Skeletal muscle cell (primary cell): ENCODE results near the gene TMEM43.
A peak's percentile ranks its signal among the peaks of the same experiment; 100 is the strongest.
"Not testable (repeated sequence)": the region's sequence is repeated elsewhere in the genome, so short reads cannot be mapped to it uniquely, and the experiment has no call there.

ENCODE experiments used
- DNase-seq: peaks from one replicate; pipeline ENCODE4 v3.0.0-alpha.2; 2010; ENCODE audit warnings: low read depth
- H3K4me3 ChIP-seq: 2 replicates; pipeline ENCODE4 v1.5.1; 2011; ENCODE audit warnings: low read depth, mild to moderate bottlenecking, control low read depth, low read length, moderate library complexity

TMEM43 gene

GRCh38 chr3:14120921-14121448 is 3.9 kb upstream of the TMEM43 start:
- not testable (repeated sequence) for H3K4me3 ChIP-seq, DNase-seq

- DNase-seq, result no peak
- H3K4me3 ChIP-seq, result no peak overlapping the region
These were observed 3.0 kb upstream of the TMEM43 start for GRCh38 chr3:14121859-14122258.

GRCh38 chr3:14122301-14122700 is 2.6 kb upstream of the TMEM43 start:
- H3K4me3 ChIP-seq, result no peak overlapping the region
- DNase-seq, result no peak

DNA sequence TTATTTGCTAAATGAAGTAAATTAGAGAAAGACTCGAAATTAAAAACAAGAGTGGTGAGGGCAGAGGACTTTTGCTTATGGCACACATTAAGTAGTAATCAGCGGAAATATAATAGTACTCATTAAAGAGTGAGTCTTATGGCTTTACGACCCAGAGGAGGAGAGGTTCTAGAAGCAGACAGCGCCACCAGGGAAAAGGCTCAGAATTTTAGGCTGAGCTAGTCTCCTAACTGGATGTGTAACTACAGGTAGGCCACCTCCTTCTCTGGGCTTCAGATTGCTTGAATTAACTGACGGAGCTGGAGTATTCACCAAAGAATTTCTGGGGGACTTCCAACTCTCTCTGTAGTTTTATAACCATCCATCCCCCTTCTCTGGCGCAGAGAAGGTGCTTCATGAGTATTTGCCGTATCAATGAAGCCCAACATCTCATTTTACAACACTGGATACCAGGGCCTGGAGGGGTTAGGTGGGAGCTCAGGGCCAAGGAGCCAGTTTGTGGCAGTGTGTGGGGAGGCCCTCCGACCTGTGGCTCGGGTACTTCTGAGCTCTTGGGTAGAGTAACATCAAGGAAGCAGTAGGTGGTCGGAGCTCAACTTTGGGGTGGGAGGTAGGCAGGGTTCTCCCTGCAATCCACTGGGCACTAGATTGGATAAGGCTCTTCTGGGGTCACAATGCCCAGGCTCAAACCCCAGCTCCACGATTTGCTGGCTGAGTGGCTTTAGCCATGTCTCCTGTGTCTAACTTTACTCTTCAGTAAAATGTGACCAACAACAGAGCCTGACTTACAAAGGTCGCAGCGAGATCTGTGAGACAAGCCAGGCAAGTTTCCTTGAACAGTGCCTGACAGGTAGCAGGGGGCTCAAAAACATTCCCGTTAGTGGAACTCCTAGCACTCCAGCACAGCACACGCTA is 1.3 kb upstream of the TMEM43 start:
- DNase-seq, result no peak
- peak overlapping the region; percentile 98 for H3K4me3 ChIP-seq

DNA sequence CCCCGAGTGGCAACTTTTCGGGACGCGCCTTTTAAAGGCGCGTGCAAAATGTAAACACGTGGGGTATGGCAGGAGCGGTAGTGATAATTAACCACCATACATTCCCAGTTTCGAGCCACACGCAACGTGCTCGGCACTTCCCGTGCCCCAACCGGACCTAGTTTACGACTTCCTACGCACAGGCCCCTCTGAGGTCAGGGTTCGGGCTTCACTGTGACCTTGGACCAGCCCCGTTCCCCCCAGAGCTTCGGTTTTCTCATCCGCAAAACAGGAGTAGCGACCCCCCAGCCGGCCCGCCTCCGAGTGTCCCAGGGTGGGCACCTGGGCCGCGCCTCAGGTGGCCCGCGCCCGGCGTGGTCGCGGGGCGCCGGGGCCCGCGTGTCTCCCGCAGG is 633 bp upstream of the TMEM43 start:
- peak overlapping the region; percentile 98 for H3K4me3 ChIP-seq
- DNase-seq, result no peak

GRCh38 chr3:14125193-14126016 is 553 bp downstream of the TMEM43 start:
- DNase-seq, result peak; percentile 86
- H3K4me3 ChIP-seq, result peak overlapping the region; percentile 98

GRCh38 chr3:14126017-14126886 is 1.4 kb downstream of the TMEM43 start:
- no peak for DNase-seq
- H3K4me3 ChIP-seq, result peak overlapping the region; percentile 98

DNA sequence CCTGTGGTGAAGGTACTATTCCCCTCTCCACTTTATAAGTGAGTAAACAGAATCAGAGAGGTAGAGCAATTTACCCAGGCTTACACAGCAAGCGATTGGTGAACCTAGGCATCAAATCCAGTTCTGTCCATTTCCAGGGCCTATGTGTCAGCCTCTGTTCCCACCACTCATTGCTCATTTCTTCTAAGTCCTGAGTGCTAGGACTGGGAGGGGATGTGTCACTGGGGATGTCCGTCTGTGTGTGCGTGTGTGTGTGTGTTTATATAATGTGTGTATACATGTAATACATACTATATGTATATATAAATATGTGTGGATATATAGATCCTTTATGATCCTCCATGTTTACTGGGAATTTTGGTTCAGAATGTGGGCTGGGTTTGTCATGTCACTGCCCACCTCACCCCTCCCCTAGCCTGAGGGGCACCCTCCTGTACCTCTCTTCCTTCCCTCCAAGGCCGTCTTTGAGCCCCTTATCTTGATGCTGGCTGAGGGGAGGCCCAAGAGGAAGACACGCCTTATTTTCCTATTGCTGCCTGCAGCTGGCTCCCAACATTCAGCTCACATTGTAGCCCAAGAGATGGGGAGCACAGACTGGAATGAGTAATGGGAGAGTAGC is 2.1 kb downstream of the TMEM43 start:
- H3K4me3 ChIP-seq, result no peak overlapping the region
- DNase-seq, result no peak

DNA sequence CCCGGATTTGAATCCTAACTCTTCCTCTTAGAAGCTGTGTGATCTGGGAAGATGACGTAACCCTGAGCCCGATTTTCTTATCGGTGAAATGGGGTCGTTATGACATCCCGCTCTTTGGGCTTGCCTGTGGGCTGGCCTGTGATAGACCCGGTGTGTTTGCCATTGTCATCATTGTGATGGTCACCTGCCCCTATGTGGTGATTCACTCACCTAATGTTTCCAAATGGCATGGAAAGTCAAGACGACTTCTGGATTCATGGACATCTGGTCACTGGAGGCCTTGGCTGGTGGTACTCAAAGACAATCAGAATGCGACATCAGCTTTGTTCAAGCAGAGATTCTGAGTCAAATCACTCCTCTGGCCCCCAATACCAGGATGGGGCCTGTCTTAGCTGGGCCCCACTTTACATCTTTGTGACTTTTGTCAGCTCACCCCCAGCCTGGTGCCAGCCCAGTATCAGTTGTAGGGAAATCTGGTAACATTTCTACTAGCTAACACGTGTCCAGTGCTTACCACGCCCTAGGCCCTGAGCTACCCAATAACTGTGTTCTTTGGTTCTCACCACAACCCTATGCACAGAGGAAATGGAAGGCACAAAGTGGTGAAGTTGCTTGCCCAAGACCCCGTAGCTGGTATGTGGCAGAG is 2.8 kb downstream of the TMEM43 start:
- no peak overlapping the region for H3K4me3 ChIP-seq
- no peak for DNase-seq

DNA sequence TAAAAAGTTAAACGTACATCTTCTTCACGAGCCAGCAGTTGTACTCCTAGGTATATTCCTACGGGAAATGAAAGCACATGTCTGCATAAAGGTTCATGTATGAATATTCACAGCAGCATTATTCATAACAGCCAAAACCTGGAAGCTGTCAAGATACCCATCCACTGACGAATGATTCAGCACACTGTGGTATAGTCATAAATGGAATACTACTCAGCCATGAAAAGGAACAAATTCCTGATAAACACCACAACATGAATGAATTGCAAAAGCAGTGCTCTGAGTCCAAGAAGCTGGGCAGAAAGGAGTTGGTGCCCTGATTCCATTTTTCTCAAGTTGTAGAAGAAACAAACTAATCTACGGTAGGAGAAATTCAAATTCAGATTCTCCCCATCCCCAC is 3.9 kb downstream of the TMEM43 start:
- no peak for DNase-seq

DNA sequence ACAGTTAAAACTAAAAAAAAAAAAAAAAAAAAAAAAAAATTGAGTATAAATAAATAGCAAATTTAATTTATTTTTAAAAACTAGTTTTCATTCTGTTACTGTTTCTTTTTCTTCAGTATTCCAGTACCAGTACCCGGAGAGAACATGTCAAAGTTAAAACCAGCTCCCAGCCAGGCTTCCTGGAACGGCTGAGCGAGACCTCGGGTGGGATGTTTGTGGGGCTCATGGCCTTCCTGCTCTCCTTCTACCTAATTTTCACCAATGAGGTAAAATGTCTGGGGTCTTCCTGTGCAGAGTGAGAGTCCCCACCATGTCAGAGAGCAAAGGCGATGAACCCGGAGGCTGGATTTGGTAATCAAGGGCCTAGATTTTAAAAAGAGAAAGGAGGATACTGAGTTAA is 4.4 kb downstream of the TMEM43 start:
- DNase-seq, result no peak
- no peak overlapping the region for H3K4me3 ChIP-seq

More for the DNA sequence above, 3.9 kb downstream of the TMEM43 start:
- no peak overlapping the region for H3K4me3 ChIP-seq

- no peak for DNase-seq
- H3K4me3 ChIP-seq, result no peak overlapping the region
These were observed 5.4 kb downstream of the TMEM43 start for GRCh38 chr3:14130230-14130629.

GRCh38 chr3:14130707-14131106 is 5.9 kb downstream of the TMEM43 start:
- no peak for DNase-seq
- no peak overlapping the region for H3K4me3 ChIP-seq

DNA sequence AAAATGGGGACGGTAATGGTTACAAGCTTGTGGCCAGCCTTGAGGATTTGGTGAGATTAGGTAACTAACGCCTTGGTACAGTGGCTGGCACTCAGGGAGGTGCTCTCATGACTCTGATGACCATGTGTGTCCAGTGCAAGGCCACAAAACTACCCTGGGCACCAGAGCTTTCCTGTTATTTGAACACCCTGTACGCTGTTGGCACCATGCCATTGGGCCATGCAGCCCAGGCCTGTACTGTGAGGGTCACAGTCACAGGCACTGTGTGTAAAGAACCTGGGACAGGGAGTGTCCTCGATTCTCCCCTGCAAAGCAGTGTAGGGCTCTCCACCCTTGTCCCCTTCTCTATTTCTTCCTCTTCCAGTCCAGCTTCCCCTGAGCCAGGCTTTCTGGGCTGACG is 6.3 kb downstream of the TMEM43 start:
- no peak overlapping the region for H3K4me3 ChIP-seq
- no peak for DNase-seq

- H3K4me3 ChIP-seq, result no peak overlapping the region
- DNase-seq, result no peak
These were observed 7.3 kb downstream of the TMEM43 start for GRCh38 chr3:14132120-14132519.

DNA sequence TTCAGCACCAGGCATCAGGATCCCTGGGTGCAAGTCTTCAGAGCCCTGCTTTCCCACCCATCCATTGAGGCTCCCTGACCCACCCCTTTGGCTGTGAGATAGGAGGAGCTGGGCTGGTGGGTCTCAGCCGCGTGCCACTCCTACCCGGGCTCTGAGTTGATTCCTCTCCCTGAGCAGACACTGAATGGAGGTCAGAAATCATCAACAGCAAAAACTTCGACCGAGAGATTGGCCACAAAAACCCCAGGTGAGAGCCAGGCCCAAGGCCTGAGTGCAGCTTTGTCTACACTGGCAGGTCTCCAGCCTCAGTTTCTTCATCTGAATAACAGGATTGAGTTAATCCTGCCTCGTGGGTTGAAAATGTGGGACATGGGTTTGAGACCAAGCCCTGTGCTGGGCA is 7.8 kb downstream of the TMEM43 start:
- no peak for DNase-seq
- H3K4me3 ChIP-seq, result no peak overlapping the region

GRCh38 chr3:14133188-14133800 is 8.4 kb downstream of the TMEM43 start:
- no peak overlapping the region for H3K4me3 ChIP-seq
- no peak for DNase-seq

- no peak for DNase-seq
These were observed 9.0 kb downstream of the TMEM43 start for GRCh38 chr3:14133876-14134275.

More at GRCh38 chr3:14133876-14134275, 9.0 kb downstream of the TMEM43 start:
- no peak overlapping the region for H3K4me3 ChIP-seq
